H9 (cell line): Measurements from ENCODE around the gene SETBP1. TPM values are rescaled to one million over a fixed set of nuclear protein-coding genes. Genes with fewer than 3 reads are reported as not detected.

ENCODE experiments used
- DNase-seq: peaks from one replicate; pipeline ENCODE4 v3.0.0-alpha.2; 2017
- H2AFZ ChIP-seq: one replicate; pipeline ENCODE4 v1.6.1; 2013; ENCODE audit warnings: mild to moderate bottlenecking, low read length, control low read depth, moderate library complexity
- H2AK5ac ChIP-seq: 2 replicates; pipeline ENCODE4 v1.6.1; 2013; ENCODE audit warnings: low read length, control low read depth, mixed read lengths; ENCODE audit not compliant: insufficient read length
- H2BK120ac ChIP-seq: one replicate; pipeline ENCODE4 v1.6.1; 2013; ENCODE audit warnings: low read depth, mild to moderate bottlenecking, low read length, control low read depth, inconsistent platforms; ENCODE audit not compliant: poor library complexity, severe bottlenecking
- H2BK12ac ChIP-seq: 2 replicates; pipeline ENCODE4 v1.6.1; 2013; ENCODE audit warnings: low read length, control low read depth, mixed read lengths, low read depth; ENCODE audit not compliant: insufficient read length
- H2BK15ac ChIP-seq: 2 replicates; pipeline ENCODE4 v1.6.1; 2013; ENCODE audit warnings: low read depth, low read length, control low read depth
- H2BK20ac ChIP-seq: one replicate; pipeline ENCODE4 v1.6.1; 2013; ENCODE audit warnings: low read depth, mild to moderate bottlenecking, low read length, control low read depth, inconsistent platforms; ENCODE audit not compliant: poor library complexity, severe bottlenecking
- H2BK5ac ChIP-seq: 2 replicates; pipeline ENCODE4 v1.6.1; 2013; ENCODE audit warnings: low read length, control low read depth, mixed read lengths; ENCODE audit not compliant: insufficient read length
- H3K14ac ChIP-seq: 2 replicates; pipeline ENCODE4 v1.6.1; 2013; ENCODE audit warnings: low read length, control low read depth; ENCODE audit not compliant: insufficient read depth
- H3K18ac ChIP-seq: 2 replicates; pipeline ENCODE4 v1.6.1; 2013; ENCODE audit warnings: low read depth, mild to moderate bottlenecking, mixed read lengths, low read length, control low read depth; ENCODE audit not compliant: insufficient read length
- H3K23ac ChIP-seq: 2 replicates; pipeline ENCODE4 v1.6.1; 2013; ENCODE audit warnings: low read length, control low read depth, mixed read lengths, low read depth; ENCODE audit not compliant: insufficient read length
- H3K23me2 ChIP-seq: 2 replicates; pipeline ENCODE4 v1.6.1; 2013; ENCODE audit warnings: low read depth, mild to moderate bottlenecking, mixed read lengths, low read length, control low read depth; ENCODE audit not compliant: insufficient read length, poor library complexity, severe bottlenecking
- H3K27ac ChIP-seq: 2 replicates; pipeline ENCODE4 v1.5.1; 2013; ENCODE audit warnings: low read length, control low read depth, mixed read lengths, low read depth; ENCODE audit not compliant: insufficient read length
- H3K27me3 ChIP-seq: 2 replicates; pipeline ENCODE4 v1.6.1; 2013; ENCODE audit warnings: low read length, control low read depth, inconsistent platforms; ENCODE audit not compliant: insufficient read depth
- H3K4ac ChIP-seq: 2 replicates; pipeline ENCODE4 v1.6.1; 2013; ENCODE audit warnings: low read depth, mild to moderate bottlenecking, control low read depth, inconsistent platforms, low read length, moderate library complexity
- H3K4me1 ChIP-seq: 2 replicates; pipeline ENCODE4 v1.6.1; 2013; ENCODE audit warnings: low read length, control low read depth, inconsistent platforms; ENCODE audit not compliant: insufficient read depth
- H3K4me2 ChIP-seq: 2 replicates; pipeline ENCODE4 v1.6.1; 2013; ENCODE audit warnings: low read length, control low read depth, mixed read lengths; ENCODE audit not compliant: insufficient read length, insufficient read depth
- H3K56ac ChIP-seq: 2 replicates; pipeline ENCODE4 v1.6.1; 2013; ENCODE audit warnings: low read depth, mild to moderate bottlenecking, mixed read lengths, low read length, control low read depth; ENCODE audit not compliant: insufficient read length
- H3K79me1 ChIP-seq: 2 replicates; pipeline ENCODE4 v1.6.1; 2013; ENCODE audit warnings: low read depth, mild to moderate bottlenecking, moderate library complexity, low read length, control low read depth, inconsistent platforms; ENCODE audit not compliant: insufficient read depth, poor library complexity, severe bottlenecking
- H3K79me2 ChIP-seq: 2 replicates; pipeline ENCODE4 v1.6.1; 2013; ENCODE audit warnings: low read length, control low read depth, inconsistent platforms; ENCODE audit not compliant: insufficient read depth
- H3K9ac ChIP-seq: 2 replicates; pipeline ENCODE4 v1.6.1; 2013; ENCODE audit warnings: low read length, control low read depth, mixed read lengths; ENCODE audit not compliant: insufficient read length; ENCODE audit errors: extremely low read depth
- H3K9me3 ChIP-seq: one replicate; pipeline ENCODE4 v1.6.1; 2013; ENCODE audit warnings: low read depth, low read length, inconsistent platforms; ENCODE audit not compliant: control insufficient read depth
- H3T11ph ChIP-seq: one replicate; pipeline ENCODE4 v1.6.1; 2013; ENCODE audit warnings: mild to moderate bottlenecking, low read length, control low read depth, inconsistent platforms
- H4K20me1 ChIP-seq: one replicate; pipeline ENCODE4 v1.6.1; 2013; ENCODE audit not compliant: control insufficient read depth, insufficient read length, insufficient read depth
- H4K5ac ChIP-seq: 2 replicates; pipeline ENCODE4 v1.6.1; 2013; ENCODE audit warnings: low read depth, mild to moderate bottlenecking, mixed read lengths, low read length, control low read depth; ENCODE audit not compliant: insufficient read length
- H4K8ac ChIP-seq: replicated peaks from 2 replicates; pipeline ENCODE4 v1.6.1; 2013; ENCODE audit warnings: low read length, control low read depth, mixed read lengths, low read depth; ENCODE audit not compliant: insufficient read length
- H4K91ac ChIP-seq: 2 replicates; pipeline ENCODE4 v1.6.1; 2013; ENCODE audit warnings: low read depth, mild to moderate bottlenecking, moderate library complexity, mixed read lengths, low read length, control low read depth; ENCODE audit not compliant: insufficient read length
- H3K27ac Mint-ChIP-seq, 3 experiments: 2 replicates in 2 of 3; 3 replicates in 1 of 3; pipeline ENCODE4 v1.8.0; 2020 to 2021; ENCODE audit warnings: mixed read lengths in 3 of 3, mild to moderate bottlenecking in 1 of 3, moderate library complexity in 1 of 3
- H3K27me3 Mint-ChIP-seq: 2 replicates; pipeline ENCODE4 v1.8.0; 2021; ENCODE audit warnings: low read depth, mild to moderate bottlenecking, moderate library complexity, mixed read lengths
- H3K36me3 Mint-ChIP-seq, 3 experiments: 2 replicates in 2 of 3; 3 replicates in 1 of 3; pipeline ENCODE4 v1.8.0; 2020 to 2021; ENCODE audit warnings: low read depth in 3 of 3, mixed read lengths in 3 of 3; ENCODE audit not compliant: insufficient read depth in 1 of 3
- H3K4me1 Mint-ChIP-seq, 2 experiments: 2 replicates each; pipeline ENCODE4 v1.8.0; 2020; ENCODE audit warnings: mixed read lengths in 2 of 2
- H3K4me3 Mint-ChIP-seq, 2 experiments: 2 replicates in 1 of 2; 3 replicates in 1 of 2; pipeline ENCODE4 v1.8.0; 2020 to 2021; ENCODE audit warnings: mild to moderate bottlenecking in 2 of 2, mixed read lengths in 2 of 2, moderate library complexity in 1 of 2
- H3K9me3 Mint-ChIP-seq, 2 experiments: 2 replicates in 1 of 2; 3 replicates in 1 of 2; pipeline ENCODE4 v1.8.0; 2020; ENCODE audit warnings: mild to moderate bottlenecking in 2 of 2, mixed read lengths in 2 of 2, moderate library complexity in 1 of 2
- CTCF ChIP-seq: fragments of 200-600 bp; sonication (generic); conservative IDR thresholded peaks from 3 replicates; pipeline ENCODE4 v1.8.0; 2021; ENCODE audit warnings: antibody characterized with exemption, mild to moderate bottlenecking
- WGBS: extraction: QIAGEN DNeasy Blood & Tissue Kit; methylation state at CpG from one replicate; pipeline ENCODE4 v1.1.7; 2013; ENCODE audit warnings: missing lambda C conversion rate, low lambda C conversion rate, mixed read lengths; ENCODE audit not compliant: insufficient read length; ENCODE audit errors: extremely low coverage; 5-methylcytosine and 5-hydroxymethylcytosine counted together
- total RNA-seq: library from RNA; stranded (reverse); gene quantifications from 2 replicates; pipeline ENCODE4 v1.2.1, GENCODE V29; 2021

SETBP1 gene
- total RNA-seq, 1 experiment from 2014 or later: 4.6 TPM

DNA sequence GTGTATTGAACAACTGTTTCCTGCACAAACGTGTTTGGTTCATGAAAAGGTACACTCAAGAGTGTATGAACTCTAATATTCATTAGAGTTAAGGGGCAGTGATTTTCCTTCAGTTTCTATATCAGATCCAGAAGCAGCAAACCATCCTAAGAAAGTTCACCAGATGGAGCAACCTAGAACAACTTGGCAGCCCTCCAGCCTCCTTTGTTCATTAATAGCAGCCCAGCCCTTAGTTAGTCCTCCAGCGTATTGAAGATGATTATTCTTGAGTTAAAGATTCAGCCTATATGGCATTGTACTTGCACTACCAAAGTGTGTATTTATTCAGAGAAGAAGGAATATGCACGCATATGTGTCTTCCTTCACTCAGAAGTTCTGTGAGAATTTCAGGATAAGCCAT is 365.5 kb downstream of the SETBP1 start:
- H2BK12ac ChIP-seq: no peak overlapping the region
- no peak overlapping the region for H3K14ac ChIP-seq
- no peaks in the 10 kb centered on the region for H3K79me1 ChIP-seq
- H4K91ac ChIP-seq: no peak overlapping the region
- H3K27me3 Mint-ChIP-seq: no peaks in the 10 kb centered on the region
- no peak overlapping the region for H3K4ac ChIP-seq
- H3K56ac ChIP-seq: no peak overlapping the region
- H3K4me1 ChIP-seq: no peaks in the 10 kb centered on the region
- no peaks in the 10 kb centered on the region for H3K23me2 ChIP-seq
- H3K23ac ChIP-seq: no peak overlapping the region
- H2AK5ac ChIP-seq: no peak overlapping the region
- no peak for TF ChIP-seq CTCF
- H3T11ph ChIP-seq: no peak overlapping the region
- no peak for DNase-seq
- no peak overlapping the region for H3K27ac Mint-ChIP-seq
- H4K5ac ChIP-seq: no peak overlapping the region
- no peak overlapping the region for H4K8ac ChIP-seq
- no peaks in the 10 kb centered on the region for H3K9me3 ChIP-seq
- H2BK20ac ChIP-seq: no peak overlapping the region
- H2BK5ac ChIP-seq: no peak overlapping the region
- H2AFZ ChIP-seq: no peak overlapping the region
- no peaks in the 10 kb centered on the region for H3K9me3 Mint-ChIP-seq
- no peaks in the 10 kb centered on the region for H4K20me1 ChIP-seq
- H3K79me2 ChIP-seq: no peaks in the 10 kb centered on the region
- no peak overlapping the region for H2BK15ac ChIP-seq
- no peak overlapping the region for H3K9ac ChIP-seq
- WGBS: no CpG with 5 or more reads among the region's 3 CpGs
- no peaks in the 10 kb centered on the region for H3K27me3 ChIP-seq
- no peaks in the 10 kb centered on the region for H3K4me1 Mint-ChIP-seq
- H3K4me3 Mint-ChIP-seq: no peak overlapping the region
- H3K18ac ChIP-seq: no peak overlapping the region
- H3K4me2 ChIP-seq: no peak overlapping the region
- no peak overlapping the region for H3K27ac ChIP-seq
- H2BK120ac ChIP-seq: no peak overlapping the region
- H3K36me3 Mint-ChIP-seq: no peaks in the 10 kb centered on the region
